CD4-positive, alpha-beta T cell treated with Interleukin-6 at 100 ng/mL for 8 hours (primary cell): Measurements from ENCODE around the gene PSMB5.

ENCODE experiments used
- DNase-seq: peaks from one replicate; pipeline ENCODE4 v3.0.0-alpha.2; 2020; ENCODE audit warnings: mixed read lengths, low spot score

The PSMB5 gene

GRCh38 chr14:23034498-23035302 lies at the start of gene PSMB5:
PSMB5 (minus strand) TSS chr14:23034900; CDS start chr14:23034881, 19 bp downstream.
- peak; percentile 92 for DNase-seq

GRCh38 chr14:23080474-23080873 lies 45.8 kb upstream of the PSMB5 start:
- no peak for DNase-seq

- DNase-seq, result no peak
Measured at GRCh38 chr14:23079716-23080115, 45.0 kb upstream of the PSMB5 start.

- DNase-seq, result no peak
Measured at GRCh38 chr14:23078692-23079116, 44.0 kb upstream of the PSMB5 start.

- no peak for DNase-seq
Measured at GRCh38 chr14:23077962-23078361, 43.3 kb upstream of the PSMB5 start.

- peak; percentile 18 for DNase-seq
Measured at GRCh38 chr14:23076785-23077408, 42.2 kb upstream of the PSMB5 start.

GRCh38 chr14:23074906-23075305 lies 40.2 kb upstream of the PSMB5 start:
- no peak for DNase-seq

GRCh38 chr14:23071921-23072539 lies 37.3 kb upstream of the PSMB5 start:
- no peak for DNase-seq

- DNase-seq, result peak; percentile 73
Measured at GRCh38 chr14:23071244-23071920, 36.7 kb upstream of the PSMB5 start.

- no peak for DNase-seq
Measured at GRCh38 chr14:23070262-23071129, 35.8 kb upstream of the PSMB5 start.

GRCh38 chr14:23069413-23069806 lies 34.7 kb upstream of the PSMB5 start:
- no peak for DNase-seq

GRCh38 chr14:23068789-23069412 lies 34.2 kb upstream of the PSMB5 start:
- peak; percentile 77 for DNase-seq

GRCh38 chr14:23067847-23068788 lies 33.4 kb upstream of the PSMB5 start:
- no peak for DNase-seq

GRCh38 chr14:23066855-23067744 lies 32.4 kb upstream of the PSMB5 start:
- no peak for DNase-seq

- no peak for DNase-seq
Measured at GRCh38 chr14:23066368-23066767, 31.7 kb upstream of the PSMB5 start.

- no peak for DNase-seq
Measured at GRCh38 chr14:23063601-23064000, 28.9 kb upstream of the PSMB5 start.

- DNase-seq, result no peak
Measured at GRCh38 chr14:23062002-23062401, 27.3 kb upstream of the PSMB5 start.

GRCh38 chr14:23060536-23061260 lies 26.0 kb upstream of the PSMB5 start:
- DNase-seq, result no peak
